ENCODE results near the gene GVQW3. TPM values are rescaled to one million over a fixed set of nuclear protein-coding genes. Genes with fewer than 3 reads are reported as not detected.
A peak's percentile ranks its signal among the peaks of the same experiment; 100 is the strongest.

Gene GVQW3
- total RNA-seq, 1 experiment from 2014 or later = 4.7 TPM

GRCh38 chr11:76410851-76411357, 29.8 kb downstream of the GVQW3 start:
- H3K36me3 ChIP-seq (ENCODE audit: control insufficient read depth in 1 of 2, insufficient read depth in 2 of 2, low read length in 2 of 2) = no peaks in the 10 kb centered on the region
- no peak for TF ChIP-seq SIN3A (IDR thresholded peaks at IDR 0.05; ENCODE audit: low read depth)
- no peak for TF ChIP-seq EZH2 (IDR thresholded peaks at IDR 0.05)
- no peak for TF ChIP-seq YY1 (IDR thresholded peaks at IDR 0.05; ENCODE audit: extremely low read depth, insufficient replicate concordance, low read depth, low read length)
- TF ChIP-seq CEBPB (IDR thresholded peaks at IDR 0.05; ENCODE audit: low read depth) = no peak
- TF ChIP-seq POLR2AphosphoS5 (IDR thresholded peaks at IDR 0.05; ENCODE audit: low read depth, low read length) = no peak
- no peak for TF ChIP-seq EZH2phosphoT487 (IDR thresholded peaks at IDR 0.05; ENCODE audit: borderline replicate concordance)
- no peak for TF ChIP-seq JUND (IDR thresholded peaks at IDR 0.05)
- TF ChIP-seq FOSL1 (IDR thresholded peaks at IDR 0.05; ENCODE audit: low read depth) = no peak
- ChIA-PET POLR2A (no interaction called here), CTCF (no interaction called here), RAD21 (ENCODE audit: low non-redundant PET in 1 of 2, low total read pairs in 2 of 2, uncharacterized antibody in 2 of 2, unreplicated experiment in 2 of 2) (no interaction called here)
- DNase-seq (ENCODE audit: low read depth, low spot score) (no peak), ATAC-seq (no peak)
- H4K20me1 ChIP-seq (ENCODE audit: insufficient read depth) = no peaks in the 10 kb centered on the region
- H3K9me3 ChIP-seq (ENCODE audit: control insufficient read depth in 1 of 2, insufficient read depth in 1 of 2, low read depth in 1 of 2, low read length in 2 of 2) = no peaks in the 10 kb centered on the region
- no peaks in the 10 kb centered on the region for H3K9me2 ChIP-seq (ENCODE audit: insufficient read depth)
- BruUV-seq (replicated peaks) = no TSS peak
- H3K9ac ChIP-seq (ENCODE audit: low read length) = no peak overlapping the region
- H3K4me1 ChIP-seq (ENCODE audit: control insufficient read depth in 1 of 2, insufficient read depth in 2 of 2, low read length in 2 of 2) = no peaks in the 10 kb centered on the region
- H3K27me3 ChIP-seq (ENCODE audit: insufficient read depth, low read length) = no peaks in the 10 kb centered on the region
- intact Hi-C loops (cut with micrococcal nuclease) = no loop called here
- H2AFZ ChIP-seq (ENCODE audit: low read depth, low read length, poor library complexity, severe bottlenecking) = no peak overlapping the region
- H3K27ac ChIP-seq (ENCODE audit: low read depth, low read length) = no peak overlapping the region
- no peaks in the 10 kb centered on the region for H3K79me2 ChIP-seq (ENCODE audit: insufficient read depth, low read length)
- H3K4me2 ChIP-seq (ENCODE audit: low read length) = no peak overlapping the region
- H3K4me3 ChIP-seq (replicated peaks in 1 of 2; ENCODE audit: low read depth in 1 of 2, low read length in 2 of 2) = no peak overlapping the region

GRCh38 chr11:76415073-76415472, 34.0 kb downstream of the GVQW3 start:
- Histone ChIP-seq H3K4me2 (ENCODE audit: low read length) (no peak overlapping the region), H3K9me2 (ENCODE audit: insufficient read depth) (no peaks in the 10 kb centered on the region), H4K20me1 (ENCODE audit: insufficient read depth) (no peaks in the 10 kb centered on the region), H3K27me3 (ENCODE audit: insufficient read depth, low read length) (no peaks in the 10 kb centered on the region), H3K9ac (ENCODE audit: low read length) (no peak overlapping the region), H3K9me3 (ENCODE audit: control insufficient read depth in 1 of 2, insufficient read depth in 1 of 2, low read depth in 1 of 2, low read length in 2 of 2) (no peaks in the 10 kb centered on the region), H3K4me1 (ENCODE audit: control insufficient read depth in 1 of 2, insufficient read depth in 2 of 2, low read length in 2 of 2) (no peaks in the 10 kb centered on the region), H3K79me2 (ENCODE audit: insufficient read depth, low read length) (no peaks in the 10 kb centered on the region), H2AFZ (ENCODE audit: low read depth, low read length, poor library complexity, severe bottlenecking) (no peak overlapping the region), H3K36me3 (ENCODE audit: control insufficient read depth in 1 of 2, insufficient read depth in 2 of 2, low read length in 2 of 2) (no peaks in the 10 kb centered on the region), H3K4me3 (replicated peaks in 1 of 2; ENCODE audit: low read depth in 1 of 2, low read length in 2 of 2) (no peak overlapping the region), H3K27ac (ENCODE audit: low read depth, low read length) (no peak overlapping the region)
- ChIA-PET POLR2A (no interaction called here), CTCF (no interaction called here), RAD21 (ENCODE audit: low non-redundant PET in 1 of 2, low total read pairs in 2 of 2, uncharacterized antibody in 2 of 2, unreplicated experiment in 2 of 2) (no interaction called here)
- intact Hi-C loops (cut with micrococcal nuclease) = no loop called here
- TF ChIP-seq, protein P1, sequence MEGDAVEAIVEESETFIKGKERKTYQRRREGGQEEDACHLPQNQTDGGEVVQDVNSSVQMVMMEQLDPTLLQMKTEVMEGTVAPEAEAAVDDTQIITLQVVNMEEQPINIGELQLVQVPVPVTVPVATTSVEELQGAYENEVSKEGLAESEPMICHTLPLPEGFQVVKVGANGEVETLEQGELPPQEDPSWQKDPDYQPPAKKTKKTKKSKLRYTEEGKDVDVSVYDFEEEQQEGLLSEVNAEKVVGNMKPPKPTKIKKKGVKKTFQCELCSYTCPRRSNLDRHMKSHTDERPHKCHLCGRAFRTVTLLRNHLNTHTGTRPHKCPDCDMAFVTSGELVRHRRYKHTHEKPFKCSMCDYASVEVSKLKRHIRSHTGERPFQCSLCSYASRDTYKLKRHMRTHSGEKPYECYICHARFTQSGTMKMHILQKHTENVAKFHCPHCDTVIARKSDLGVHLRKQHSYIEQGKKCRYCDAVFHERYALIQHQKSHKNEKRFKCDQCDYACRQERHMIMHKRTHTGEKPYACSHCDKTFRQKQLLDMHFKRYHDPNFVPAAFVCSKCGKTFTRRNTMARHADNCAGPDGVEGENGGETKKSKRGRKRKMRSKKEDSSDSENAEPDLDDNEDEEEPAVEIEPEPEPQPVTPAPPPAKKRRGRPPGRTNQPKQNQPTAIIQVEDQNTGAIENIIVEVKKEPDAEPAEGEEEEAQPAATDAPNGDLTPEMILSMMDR (IDR thresholded peaks at IDR 0.05 in 2 of 3, conservative IDR thresholded peaks at IDR 0.05 in 1 of 3; ENCODE audit: borderline replicate concordance in 1 of 3, insufficient read depth in 1 of 3, low read depth in 2 of 3, low read length in 2 of 3) = 0 out of 6 replicates have a peak, but pooled peaks of 1 of the 3 experiments have one; percentile 18
- TF ChIP-seq ELF1 (IDR thresholded peaks at IDR 0.05; ENCODE audit: borderline replicate concordance, low read depth) = no peak
- no peak for TF ChIP-seq ATF3 (IDR thresholded peaks at IDR 0.05)
- TF ChIP-seq CEBPB (IDR thresholded peaks at IDR 0.05; ENCODE audit: low read depth) = no peak
- TF ChIP-seq RAD21 (IDR thresholded peaks at IDR 0.05; ENCODE audit: low read depth) = peak; percentile 23; the same call in 1 of the 2 replicates
- ATAC-seq = peak; percentile 49; the same call in 1 of the 2 replicates
- DNase-seq (ENCODE audit: low read depth, low spot score) = no peak
- no TSS peak for BruUV-seq (replicated peaks)

All from HCT116 (cell line).